Dedifferentiated amniotic fluid mesenchymal stem cell (primary cell): Measurements from ENCODE around the gene SPEM2.

Experiments used
- DNase-seq: peaks from one replicate; pipeline ENCODE4 v3.0.0-alpha.2; 2016; ENCODE audit errors: extremely low spot score

Gene SPEM2

DNA sequence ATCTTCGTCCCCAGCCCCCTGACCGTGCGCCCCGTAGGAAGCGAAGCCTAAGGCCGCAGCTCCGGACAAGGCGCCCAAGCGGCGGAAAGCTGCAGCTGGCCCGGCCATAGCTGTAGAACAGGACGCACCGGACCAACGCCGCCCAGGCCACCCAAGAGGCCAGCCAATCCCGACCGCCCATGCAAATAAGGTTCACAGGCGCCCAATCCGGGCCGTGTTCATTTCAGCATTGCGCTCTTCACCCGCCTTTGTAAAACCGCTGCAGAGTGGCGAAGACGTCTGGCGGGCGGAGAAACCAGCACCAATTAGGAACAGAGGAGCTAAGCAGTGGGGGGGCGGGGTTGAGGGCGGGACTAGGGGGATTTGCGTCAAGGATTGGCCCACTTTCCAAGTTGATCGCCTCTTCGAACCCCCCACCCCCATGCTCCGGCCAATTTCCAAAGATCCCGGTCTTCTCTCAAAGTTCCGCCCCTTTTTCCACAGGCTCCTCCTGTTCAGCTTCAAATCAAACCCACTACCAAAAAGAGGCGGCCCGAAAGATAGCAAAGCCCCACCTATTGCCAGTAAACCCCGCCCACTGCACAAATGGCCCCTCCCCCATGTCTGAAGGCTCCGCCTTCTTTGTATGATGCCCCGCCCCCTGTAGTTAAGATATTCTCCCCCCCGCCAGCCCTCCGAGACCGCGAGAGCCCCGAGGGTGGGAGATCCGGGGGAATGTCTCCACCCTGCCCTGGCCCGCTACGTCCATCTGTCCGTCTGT lies 21.3 kb upstream of the SPEM2 start, which contains the start of gene TMEM256:
Gene TMEM256 (minus strand): TSS at position 121 of the 760 bp plus-strand sequence. CDS start 13 bp downstream, at position 108.
- DNase-seq: peak; percentile 100

GRCh38 chr17:7404737-7405349 lies 20.6 kb upstream of the SPEM2 start:
- no peak for DNase-seq

DNA sequence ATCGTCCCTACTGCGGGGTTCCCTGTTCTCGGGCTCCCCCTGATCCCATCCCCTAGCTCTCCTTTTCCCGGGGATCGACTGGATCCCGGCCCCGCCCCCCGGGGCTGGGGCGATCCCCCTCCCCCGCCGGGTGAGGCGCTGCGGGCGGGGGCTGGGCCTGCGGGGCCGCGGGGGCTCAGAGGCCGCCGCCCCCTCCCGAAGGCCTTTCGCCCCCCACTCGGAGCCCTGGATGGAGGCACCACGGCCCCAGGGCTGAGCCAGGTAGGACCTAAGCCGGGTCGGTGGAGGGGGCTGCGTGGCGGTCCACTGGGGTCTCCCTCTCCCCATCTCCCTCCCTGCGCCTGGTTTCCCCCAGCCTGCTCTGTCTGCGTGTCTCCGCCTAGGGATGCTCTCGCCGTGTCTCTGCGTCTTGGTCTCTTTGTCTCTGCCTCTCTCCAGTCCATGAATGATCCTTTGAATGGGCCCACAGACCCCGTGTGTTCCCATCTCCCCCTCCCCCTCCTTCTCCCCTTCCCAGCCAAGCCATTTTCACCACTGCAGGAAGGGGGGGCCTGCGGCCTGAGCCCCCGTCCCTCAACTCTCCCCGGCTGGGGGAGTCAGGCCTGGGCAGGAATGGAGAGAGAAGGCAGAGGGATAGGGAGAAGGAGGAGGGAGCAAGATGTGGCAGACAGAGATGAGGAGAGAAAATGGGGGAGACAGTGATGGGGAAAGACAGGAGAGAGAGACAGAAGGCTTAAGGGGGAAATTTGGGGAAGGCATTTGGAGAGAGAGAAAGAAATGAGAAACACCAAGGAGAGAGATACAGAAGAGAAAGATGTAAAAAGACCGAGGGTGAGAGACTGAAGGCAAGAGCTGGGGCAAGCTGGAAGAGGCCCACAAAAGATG lies 19.8 kb upstream of the SPEM2 start:
- no peak for DNase-seq

DNA sequence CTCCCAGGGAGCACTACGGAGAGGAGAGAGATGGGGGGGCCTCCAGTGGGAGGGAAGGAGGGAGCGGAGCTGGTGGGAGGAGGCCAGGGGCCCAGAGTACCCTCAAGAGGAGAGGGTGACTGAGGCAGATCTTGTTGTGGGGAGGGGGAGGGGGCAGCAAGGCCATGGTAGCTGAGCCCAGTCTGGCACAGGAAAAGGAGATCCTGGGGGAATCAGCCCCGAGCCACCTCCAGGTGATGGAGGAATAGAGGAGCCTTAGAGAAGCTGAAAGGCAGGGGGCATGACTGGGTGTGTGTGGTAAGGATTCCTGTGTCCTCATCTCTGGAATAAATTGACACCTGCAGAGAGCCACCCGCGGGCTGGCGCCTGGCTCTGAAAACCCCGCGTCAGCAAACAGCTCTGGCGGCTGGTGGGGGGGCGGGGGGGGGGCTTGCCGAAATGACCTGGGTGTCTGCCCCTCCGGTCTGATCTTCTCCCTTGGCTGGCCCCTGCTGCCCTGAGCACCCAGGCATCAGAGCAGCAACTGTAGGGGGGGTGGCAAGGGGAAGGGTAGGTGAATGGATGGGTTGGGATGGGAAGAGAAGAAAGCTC lies 19.1 kb upstream of the SPEM2 start:
- DNase-seq: no peak

DNA sequence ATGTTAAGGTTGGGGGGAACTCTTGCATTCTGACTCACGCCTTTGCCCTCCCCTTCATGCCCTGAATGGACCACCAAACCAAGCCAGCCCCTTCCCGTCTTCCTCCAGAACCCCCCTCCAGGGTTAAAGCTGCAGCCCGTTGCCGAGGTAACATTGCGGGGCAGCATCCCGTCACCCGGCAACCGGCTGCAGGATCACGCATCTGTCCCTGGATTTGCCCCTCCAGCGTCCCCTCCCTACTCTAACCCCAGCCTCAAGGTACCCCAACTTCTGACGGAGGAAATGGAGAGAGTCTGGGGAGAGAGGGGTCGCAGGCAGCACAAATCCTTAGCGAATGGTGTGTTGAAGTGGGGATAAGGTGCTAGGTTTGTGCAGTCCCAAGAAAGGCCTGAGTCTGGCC lies 18.3 kb upstream of the SPEM2 start:
- no peak for DNase-seq

- DNase-seq: no peak
Observed at GRCh38 chr17:7407485-7408251, 17.7 kb upstream of the SPEM2 start, which contains the start of gene NLGN2. Gene NLGN2, plus strand, starts transcription at chr17:7407845. Its CDS starts 411 bp downstream, at chr17:7408256.

DNA sequence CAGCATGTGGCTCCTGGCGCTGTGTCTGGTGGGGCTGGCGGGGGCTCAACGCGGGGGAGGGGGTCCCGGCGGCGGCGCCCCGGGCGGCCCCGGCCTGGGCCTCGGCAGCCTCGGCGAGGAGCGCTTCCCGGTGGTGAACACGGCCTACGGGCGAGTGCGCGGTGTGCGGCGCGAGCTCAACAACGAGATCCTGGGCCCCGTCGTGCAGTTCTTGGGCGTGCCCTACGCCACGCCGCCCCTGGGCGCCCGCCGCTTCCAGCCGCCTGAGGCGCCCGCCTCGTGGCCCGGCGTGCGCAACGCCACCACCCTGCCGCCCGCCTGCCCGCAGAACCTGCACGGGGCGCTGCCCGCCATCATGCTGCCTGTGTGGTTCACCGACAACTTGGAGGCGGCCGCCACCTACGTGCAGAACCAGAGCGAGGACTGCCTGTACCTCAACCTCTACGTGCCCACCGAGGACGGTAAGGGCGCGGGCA lies 17.1 kb upstream of the SPEM2 start:
- DNase-seq: no peak

DNA sequence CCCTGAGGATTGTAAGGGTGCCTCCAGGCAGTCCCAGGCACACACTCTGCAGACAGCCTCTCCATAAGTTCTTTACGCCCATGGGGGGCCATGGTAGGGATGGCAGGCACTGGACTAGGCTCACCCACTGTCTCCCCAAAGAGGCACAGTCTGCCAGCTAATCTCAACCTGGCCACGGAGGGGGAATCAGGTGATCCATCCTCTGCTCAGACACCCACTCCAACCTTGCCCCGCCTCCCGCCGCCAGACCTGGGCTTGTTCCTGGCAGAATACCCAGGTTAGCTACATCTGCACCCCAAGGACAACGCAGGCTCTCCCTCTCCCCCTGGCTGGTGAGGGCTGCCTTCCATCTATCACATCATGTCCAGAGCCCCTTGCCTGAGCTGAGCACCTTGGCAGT lies 16.6 kb upstream of the SPEM2 start:
- no peak for DNase-seq

DNA sequence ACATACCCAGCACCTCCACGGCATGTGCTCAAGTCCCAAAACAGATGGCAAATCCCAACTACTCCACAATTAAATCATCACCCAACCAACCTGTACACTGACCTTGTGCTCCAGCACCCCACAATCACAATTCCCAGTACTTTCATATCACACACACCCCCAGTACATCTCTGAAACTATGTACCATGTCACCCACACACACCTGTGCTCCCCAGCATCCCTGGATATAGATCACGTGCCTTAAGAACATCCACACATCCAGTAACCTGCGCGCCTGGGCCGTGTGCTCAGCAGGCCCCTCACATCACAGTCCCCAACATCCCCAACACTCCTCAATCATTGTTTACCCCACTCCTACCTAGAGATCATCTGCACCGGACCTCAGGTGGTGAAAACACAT lies 15.7 kb upstream of the SPEM2 start:
- DNase-seq: no peak

DNA sequence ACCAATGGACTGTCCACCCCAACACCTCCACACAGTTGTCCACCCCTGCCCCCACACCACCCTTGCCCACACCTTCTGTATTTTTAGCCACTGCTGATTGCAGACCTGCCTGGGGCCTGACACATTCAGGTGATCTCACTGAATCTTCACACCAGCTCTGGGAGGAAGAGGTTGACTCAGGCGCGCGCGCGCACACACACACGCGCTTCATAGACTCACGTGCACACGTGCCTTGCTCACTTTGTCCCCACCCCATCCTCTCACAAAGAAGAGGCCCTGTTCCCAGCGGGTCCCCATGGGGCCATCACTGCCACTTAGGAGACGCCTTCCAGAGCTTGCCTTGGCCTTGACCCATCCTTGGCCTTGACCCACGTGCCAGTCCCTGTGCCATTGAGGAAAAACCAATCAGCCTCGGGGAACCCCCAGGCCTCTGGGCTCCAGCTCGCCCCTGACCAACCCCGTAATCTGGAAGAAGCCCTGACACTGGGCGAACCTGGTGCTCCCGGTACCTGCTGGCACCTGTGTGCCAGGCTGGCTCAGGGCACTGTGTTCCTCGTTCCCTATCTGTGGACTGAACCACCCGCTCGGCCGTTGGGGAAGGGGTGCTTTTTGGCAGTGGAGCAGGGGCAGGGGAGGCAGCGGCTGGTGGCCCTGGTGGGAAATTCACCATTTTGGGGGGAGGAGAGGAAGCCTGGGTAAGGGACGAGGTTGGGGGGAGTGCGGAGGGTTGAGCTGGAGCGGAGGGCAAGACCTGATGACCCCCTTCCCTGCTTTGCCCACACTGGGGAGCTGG lies 14.6 kb upstream of the SPEM2 start:
- DNase-seq: no peak

GRCh38 chr17:7411427-7411750 lies 14.0 kb upstream of the SPEM2 start:
- DNase-seq: no peak

GRCh38 chr17:7413346-7413985 lies 11.9 kb upstream of the SPEM2 start:
- DNase-seq: no peak

GRCh38 chr17:7414837-7415236 lies 10.6 kb upstream of the SPEM2 start:
- DNase-seq: no peak

DNA sequence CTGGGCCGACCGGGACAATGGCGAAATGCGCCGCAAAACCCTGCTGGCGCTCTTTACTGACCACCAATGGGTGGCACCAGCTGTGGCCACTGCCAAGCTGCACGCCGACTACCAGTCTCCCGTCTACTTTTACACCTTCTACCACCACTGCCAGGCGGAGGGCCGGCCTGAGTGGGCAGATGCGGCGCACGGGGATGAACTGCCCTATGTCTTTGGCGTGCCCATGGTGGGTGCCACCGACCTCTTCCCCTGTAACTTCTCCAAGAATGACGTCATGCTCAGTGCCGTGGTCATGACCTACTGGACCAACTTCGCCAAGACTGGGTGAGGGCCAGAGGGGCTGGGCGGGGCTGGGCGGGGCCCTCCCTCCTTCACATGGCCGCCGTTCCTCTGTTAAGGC lies 9.6 kb upstream of the SPEM2 start:
- no peak for DNase-seq

- no peak for DNase-seq
Observed at GRCh38 chr17:7416323-7416722, 9.1 kb upstream of the SPEM2 start.

- DNase-seq: no peak
Observed at GRCh38 chr17:7417056-7417655, 8.3 kb upstream of the SPEM2 start.

GRCh38 chr17:7418472-7419152 lies 6.8 kb upstream of the SPEM2 start:
- DNase-seq: no peak

- DNase-seq: no peak
Observed at GRCh38 chr17:7419819-7420610, 5.4 kb upstream of the SPEM2 start, which contains the start of gene SPEM1. Gene SPEM1, plus strand, starts transcription at chr17:7420324. Its CDS starts 61 bp downstream, at chr17:7420385.
